Suppressor macrophage treated with lipopolysaccharide for 1 hour (primary cell): ENCODE measurements around the gene LMOD2.

Experiments used
- DNase-seq, 3 donors: peaks; one replicate each; pipeline ENCODE4 v3.0.0-alpha.2; 2020 to 2022

Gene LMOD2

GRCh38 chr7:123674399-123675180 lies 18.9 kb downstream of the LMOD2 start:
- DNase-seq: no peak

GRCh38 chr7:123675181-123675473 lies 19.5 kb downstream of the LMOD2 start:
- DNase-seq: no peak

- DNase-seq: no peak
Observed at GRCh38 chr7:123677061-123677715, 21.5 kb downstream of the LMOD2 start.

- no peak for DNase-seq
Observed at GRCh38 chr7:123679614-123680013, 23.9 kb downstream of the LMOD2 start.

- no peak for DNase-seq
Observed at GRCh38 chr7:123680580-123680979, 24.9 kb downstream of the LMOD2 start.

GRCh38 chr7:123681561-123681960 lies 25.9 kb downstream of the LMOD2 start:
- no peak for DNase-seq

- peak; percentile 55 to 67 (median 67) for DNase-seq
Observed at GRCh38 chr7:123682690-123683089, 27.0 kb downstream of the LMOD2 start.

- no peak for DNase-seq
Observed at GRCh38 chr7:123687161-123687560, 31.5 kb downstream of the LMOD2 start.

GRCh38 chr7:123687727-123688126 lies 32.1 kb downstream of the LMOD2 start:
- DNase-seq: no peak

GRCh38 chr7:123689250-123689649 lies 33.6 kb downstream of the LMOD2 start:
- no peak for DNase-seq

- no peak for DNase-seq
Observed at GRCh38 chr7:123690550-123690949, 34.9 kb downstream of the LMOD2 start.

GRCh38 chr7:123692471-123692877 lies 36.8 kb downstream of the LMOD2 start:
- no peak for DNase-seq

- DNase-seq: no peak
Observed at GRCh38 chr7:123695944-123696677, 40.4 kb downstream of the LMOD2 start.

- DNase-seq: no peak
Observed at GRCh38 chr7:123705211-123705901, 49.7 kb downstream of the LMOD2 start.

- no peak for DNase-seq
Observed at GRCh38 chr7:123709525-123709924, 53.9 kb downstream of the LMOD2 start.

- no peak for DNase-seq
Observed at GRCh38 chr7:123710683-123711082, 55.0 kb downstream of the LMOD2 start.

- peak; percentile 34 to 71 (median 49) for DNase-seq
Observed at GRCh38 chr7:123711832-123712293, 56.2 kb downstream of the LMOD2 start.

- no peak for DNase-seq
Observed at GRCh38 chr7:123712619-123713018, 57.0 kb downstream of the LMOD2 start.
